Activated B cell treated with CpG ODN at 0.5 μM for 24 hours (primary cell): ENCODE measurements around the gene WDR88. TPM values are rescaled to one million over a fixed set of nuclear protein-coding genes. Genes with fewer than 3 reads are reported as not detected.

ENCODE experiments used
- ATAC-seq: fragments of 200-7000 bp; cut with Tn5 transposase; one replicate; pipeline ENCODE4 v1.10.0; 2021; ENCODE audit warnings: low read depth, mild to moderate bottlenecking, moderate library complexity
- CTCF ChIA-PET: fragments of 350-600 bp; sonication (Branson Sonifier 250); formaldehyde crosslinking; loops from one replicate; lab custom pipeline; 2021; ENCODE audit warnings: antibody characterized with exemption; lab: Charles Lee
- POLR2A ChIA-PET: fragments of 350-600 bp; sonication (Branson Sonifier 250); formaldehyde crosslinking; loops from one replicate; lab custom pipeline; 2021; ENCODE audit warnings: antibody characterized with exemption; lab: Charles Lee
- DNase-seq: peaks from one replicate; pipeline ENCODE4 v3.0.0; 2022
- H3K27ac Mint-ChIP-seq: one replicate; pipeline ENCODE4 v1.8.0; 2020; ENCODE audit warnings: mixed read lengths
- H3K27me3 Mint-ChIP-seq: one replicate; pipeline ENCODE4 v1.8.0; 2021; ENCODE audit warnings: mixed read lengths
- H3K36me3 Mint-ChIP-seq: one replicate; pipeline ENCODE4 v1.8.0; 2021; ENCODE audit warnings: low read depth, mixed read lengths
- H3K4me1 Mint-ChIP-seq: one replicate; pipeline ENCODE4 v1.8.0; 2021; ENCODE audit warnings: mixed read lengths
- H3K4me3 Mint-ChIP-seq: one replicate; pipeline ENCODE4 v1.8.0; 2020; ENCODE audit warnings: mild to moderate bottlenecking, mixed read lengths
- H3K9me3 Mint-ChIP-seq: one replicate; pipeline ENCODE4 v1.8.0; 2020; ENCODE audit warnings: mixed read lengths
- intact Hi-C: fragments of 100-400 bp; cut with micrococcal nuclease; formaldehyde crosslinking; loops from one replicate; pipeline ENCODE4 v1.15.1; 2024
- total RNA-seq: library from RNA; stranded (reverse); gene quantifications from 2 replicates; pipeline ENCODE4 v1.2.3, GENCODE V29; 2022
- TF ChIP-seq, protein P1 (sequence below): fragments of 200-600 bp; IDR thresholded peaks from one replicate; pipeline ENCODE4 v1.8.0; 2022; ENCODE audit warnings: antibody characterized with exemption, mild to moderate bottlenecking

WDR88 gene
- total RNA-seq, 1 donor from 2014 or later: 0.51 TPM

DNA sequence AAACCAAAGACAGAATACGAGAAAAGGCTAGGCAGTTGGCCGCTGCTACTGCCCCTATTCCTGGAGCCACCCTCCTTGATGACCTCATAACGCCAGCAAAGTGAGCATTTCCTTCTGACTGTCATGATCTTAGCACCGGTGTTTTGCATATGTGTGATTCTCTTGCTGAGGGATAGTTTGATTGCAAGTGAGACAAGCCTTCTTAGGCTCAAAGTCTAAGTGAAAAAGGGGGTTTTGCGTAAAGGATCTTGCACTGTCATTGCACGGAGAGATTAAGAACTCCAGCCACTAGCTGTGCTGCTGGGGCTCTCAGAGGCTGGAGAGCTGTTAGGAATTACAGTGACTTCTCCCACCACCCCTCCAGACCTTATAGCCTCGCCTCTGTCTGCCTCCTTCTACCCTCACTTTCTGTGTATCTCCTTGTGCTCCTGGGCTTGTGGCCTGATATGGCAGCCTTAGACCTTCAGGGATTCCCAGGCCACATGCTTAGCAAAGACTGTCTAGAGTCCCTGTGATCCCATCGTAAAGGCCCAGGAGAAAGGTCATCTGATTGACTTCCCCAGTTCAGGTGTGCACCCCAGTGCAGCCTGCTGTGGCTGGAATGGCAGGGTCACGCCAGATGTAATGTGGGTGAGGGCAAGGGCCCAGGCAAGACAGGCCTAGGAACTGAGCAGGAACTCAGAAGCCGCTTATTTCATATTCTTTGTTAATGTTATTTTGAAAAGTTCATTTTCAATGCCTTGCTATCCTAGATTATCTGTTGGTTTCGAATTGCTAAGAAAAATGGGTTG lies 38.3 kb upstream of the WDR88 start:
- TF ChIP-seq, protein P1, sequence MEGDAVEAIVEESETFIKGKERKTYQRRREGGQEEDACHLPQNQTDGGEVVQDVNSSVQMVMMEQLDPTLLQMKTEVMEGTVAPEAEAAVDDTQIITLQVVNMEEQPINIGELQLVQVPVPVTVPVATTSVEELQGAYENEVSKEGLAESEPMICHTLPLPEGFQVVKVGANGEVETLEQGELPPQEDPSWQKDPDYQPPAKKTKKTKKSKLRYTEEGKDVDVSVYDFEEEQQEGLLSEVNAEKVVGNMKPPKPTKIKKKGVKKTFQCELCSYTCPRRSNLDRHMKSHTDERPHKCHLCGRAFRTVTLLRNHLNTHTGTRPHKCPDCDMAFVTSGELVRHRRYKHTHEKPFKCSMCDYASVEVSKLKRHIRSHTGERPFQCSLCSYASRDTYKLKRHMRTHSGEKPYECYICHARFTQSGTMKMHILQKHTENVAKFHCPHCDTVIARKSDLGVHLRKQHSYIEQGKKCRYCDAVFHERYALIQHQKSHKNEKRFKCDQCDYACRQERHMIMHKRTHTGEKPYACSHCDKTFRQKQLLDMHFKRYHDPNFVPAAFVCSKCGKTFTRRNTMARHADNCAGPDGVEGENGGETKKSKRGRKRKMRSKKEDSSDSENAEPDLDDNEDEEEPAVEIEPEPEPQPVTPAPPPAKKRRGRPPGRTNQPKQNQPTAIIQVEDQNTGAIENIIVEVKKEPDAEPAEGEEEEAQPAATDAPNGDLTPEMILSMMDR: no peak
- no peaks in the 10 kb centered on the region for H3K27me3 Mint-ChIP-seq
- CTCF ChIA-PET: no interaction called here
- H3K36me3 Mint-ChIP-seq: peaks cover 89% of the 10 kb centered on the region
- ATAC-seq (no peak), DNase-seq (no peak)
- H3K4me3 Mint-ChIP-seq: no peak overlapping the region
- no peaks in the 10 kb centered on the region for H3K4me1 Mint-ChIP-seq
- H3K9me3 Mint-ChIP-seq: no peaks in the 10 kb centered on the region
- no peak overlapping the region for H3K27ac Mint-ChIP-seq
- intact Hi-C loops: no loop called here
- POLR2A ChIA-PET: no interaction called here

DNA sequence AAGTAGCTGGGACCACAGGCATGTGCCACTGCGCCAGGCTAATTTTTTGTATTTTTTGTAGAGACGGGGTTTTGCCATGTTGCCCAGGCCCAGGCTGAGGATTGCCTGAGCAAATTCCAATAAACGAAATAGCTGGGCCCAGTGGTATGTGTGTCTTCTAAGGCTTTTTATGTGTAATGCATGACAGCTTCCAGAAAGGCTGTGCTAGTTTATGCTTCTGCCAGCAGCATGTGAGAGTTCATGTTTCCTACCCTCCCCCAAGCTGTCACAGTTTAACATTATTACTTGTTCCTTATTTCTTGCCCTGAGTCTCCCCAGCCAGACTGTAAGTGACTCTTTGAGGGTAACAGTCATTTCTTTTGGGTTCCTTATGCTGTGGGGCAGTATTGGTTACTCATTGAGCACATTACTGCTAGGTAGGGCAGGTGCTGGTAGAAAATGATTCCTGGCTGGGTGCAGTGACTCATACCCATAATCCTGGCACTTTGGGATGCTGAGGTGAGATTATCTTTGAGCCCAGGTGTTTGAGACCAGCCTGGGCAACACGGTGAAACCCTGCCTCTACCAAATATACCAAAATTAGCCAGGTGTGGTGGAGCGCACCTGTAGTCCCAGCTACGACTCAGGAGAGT lies 37.4 kb upstream of the WDR88 start:
- intact Hi-C loops: no loop called here
- CTCF ChIA-PET: no interaction called here
- no peak overlapping the region for H3K27ac Mint-ChIP-seq
- H3K27me3 Mint-ChIP-seq: no peaks in the 10 kb centered on the region
- ATAC-seq (no peak), DNase-seq (no peak)
- no peaks in the 10 kb centered on the region for H3K9me3 Mint-ChIP-seq
- no peak overlapping the region for H3K4me3 Mint-ChIP-seq
- no peaks in the 10 kb centered on the region for H3K4me1 Mint-ChIP-seq
- H3K36me3 Mint-ChIP-seq: peaks cover 85% of the 10 kb centered on the region
- POLR2A ChIA-PET: no interaction called here
- TF ChIP-seq, protein P1: no peak

DNA sequence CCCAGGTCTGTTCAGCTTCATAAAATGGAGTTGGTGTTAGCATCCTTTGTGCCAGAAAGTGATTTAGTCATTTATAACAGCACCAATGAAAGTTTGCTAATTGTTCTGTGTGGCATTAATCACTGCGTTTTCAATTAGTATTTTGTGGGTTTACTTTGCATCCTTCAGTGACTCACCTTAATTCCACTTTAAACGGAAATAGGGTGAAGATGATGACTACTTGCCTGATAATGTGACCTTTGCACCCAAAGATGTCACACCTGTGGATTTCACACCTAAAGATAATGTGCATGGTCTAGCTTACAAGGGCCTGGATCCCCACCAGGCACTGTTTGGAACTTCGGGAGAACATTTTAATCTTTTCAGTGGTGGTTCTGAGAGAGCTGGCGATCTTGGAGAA lies 35.9 kb upstream of the WDR88 start:
- POLR2A ChIA-PET: no interaction called here
- Mint-ChIP-seq H3K27me3 (no peaks in the 10 kb centered on the region), H3K36me3 (peaks cover 82% of the 10 kb centered on the region), H3K4me1 (no peaks in the 10 kb centered on the region), H3K27ac (no peak overlapping the region), H3K4me3 (no peak overlapping the region), H3K9me3 (no peaks in the 10 kb centered on the region)
- DNase-seq (no peak), ATAC-seq (no peak)
- intact Hi-C loops: no loop called here
- CTCF ChIA-PET: no interaction called here
- TF ChIP-seq, protein P1: no peak

DNA sequence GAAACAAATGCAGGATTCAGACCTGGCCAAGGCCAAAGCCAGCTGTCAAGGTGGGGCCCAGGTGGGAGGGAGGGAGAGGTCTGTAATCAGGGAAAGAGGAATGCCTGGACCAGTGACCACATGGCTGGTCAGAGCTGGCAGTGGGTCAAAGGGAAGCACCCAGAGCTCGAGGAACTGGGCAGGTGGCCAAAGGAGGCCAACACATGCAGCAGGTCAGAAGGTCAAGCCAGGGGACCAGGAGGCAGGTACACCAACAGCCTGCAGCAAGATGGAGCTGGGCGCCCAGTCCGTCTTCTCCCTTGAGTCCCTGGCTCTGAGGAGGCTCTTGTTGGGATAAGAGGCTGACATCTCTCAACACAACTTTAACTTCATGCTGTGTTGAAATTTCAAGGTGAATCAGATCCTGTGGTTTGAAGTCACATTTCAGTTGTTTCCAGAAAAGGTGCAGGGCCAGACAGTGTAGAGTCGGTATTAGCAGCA lies 33.8 kb upstream of the WDR88 start:
- intact Hi-C loops: no loop called here
- ATAC-seq (no peak), DNase-seq (no peak)
- TF ChIP-seq, protein P1: no peak
- no peak overlapping the region for H3K4me3 Mint-ChIP-seq
- no peak overlapping the region for H3K27ac Mint-ChIP-seq
- H3K4me1 Mint-ChIP-seq: no peaks in the 10 kb centered on the region
- no peaks in the 10 kb centered on the region for H3K27me3 Mint-ChIP-seq
- H3K9me3 Mint-ChIP-seq: no peaks in the 10 kb centered on the region
- POLR2A ChIA-PET: no interaction called here
- peaks cover 81% of the 10 kb centered on the region for H3K36me3 Mint-ChIP-seq
- CTCF ChIA-PET: no interaction called here

DNA sequence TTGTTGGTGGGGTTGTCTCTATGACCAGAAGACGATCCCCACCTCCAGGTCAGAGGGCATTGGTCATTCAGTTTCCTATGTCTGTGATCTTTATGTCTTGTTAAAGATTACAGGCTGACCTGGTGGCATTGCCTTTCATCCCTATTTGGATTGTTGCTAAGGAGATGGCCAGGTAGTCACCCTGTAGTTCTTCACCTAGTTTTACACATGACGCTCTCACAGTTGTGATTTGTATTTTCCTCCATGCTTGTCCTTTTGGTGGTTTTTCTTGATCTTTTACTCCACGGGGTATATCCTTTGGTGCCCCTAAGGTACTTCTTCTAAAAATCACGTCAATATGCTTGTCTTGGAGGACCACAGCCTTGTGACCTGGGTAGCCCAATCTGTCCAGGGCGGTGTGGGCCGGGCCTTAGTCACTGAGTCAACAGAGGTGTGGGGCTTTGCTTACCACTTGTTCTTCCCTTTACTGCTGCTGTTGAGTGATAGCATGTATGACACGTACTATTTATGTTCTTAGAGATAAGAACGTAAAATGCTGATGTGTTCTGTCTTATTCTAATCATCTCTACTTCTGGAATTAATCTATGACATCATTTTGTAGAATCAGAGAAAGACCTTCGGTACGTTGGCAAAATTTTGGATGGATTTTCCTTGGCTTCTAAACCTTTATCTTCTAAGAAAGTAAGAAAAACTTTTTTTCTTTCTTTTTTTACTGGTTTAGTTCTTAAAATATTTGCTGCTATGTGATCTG lies 30.8 kb upstream of the WDR88 start:
- intact Hi-C loops: no loop called here
- ChIA-PET CTCF (no interaction called here), POLR2A (no interaction called here)
- ATAC-seq: no peak
- Mint-ChIP-seq H3K36me3 (peaks cover 73% of the 10 kb centered on the region), H3K4me3 (no peak overlapping the region), H3K9me3 (no peaks in the 10 kb centered on the region), H3K4me1 (no peaks in the 10 kb centered on the region), H3K27me3 (no peaks in the 10 kb centered on the region), H3K27ac (no peak overlapping the region)
- TF ChIP-seq, protein P1: no peak
- no peak for DNase-seq
